NCI-H446 (cell line): Measurements from ENCODE around the gene SAAL1.
A peak's percentile ranks its signal among the peaks of the same experiment; 100 is the strongest.

Experiments used
- DNase-seq, 2 experiments: peaks; one replicate each; lab custom pipeline; 2025; lab: John Stamatoyannopoulos, UW

SAAL1 gene

DNA sequence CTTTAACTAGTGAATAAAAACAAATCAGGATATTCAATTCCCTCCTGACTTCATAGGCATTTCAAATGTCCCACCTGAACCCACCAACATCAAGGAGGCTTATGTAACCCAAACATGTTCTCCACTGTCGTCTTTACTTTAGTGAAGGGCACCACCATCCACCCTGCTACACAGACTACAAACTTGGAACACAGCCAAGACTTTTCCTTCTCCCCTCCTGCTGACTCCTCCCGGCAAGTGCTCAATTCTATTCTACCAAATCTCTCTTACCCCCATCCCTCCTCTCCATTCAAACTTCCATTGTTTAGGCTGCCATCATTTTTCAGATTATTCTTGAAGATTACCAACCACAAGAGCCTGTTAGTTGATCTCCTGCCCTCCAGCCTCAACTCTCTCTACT is 24.3 kb downstream of the SAAL1 start:
- DNase-seq = no peak

DNA sequence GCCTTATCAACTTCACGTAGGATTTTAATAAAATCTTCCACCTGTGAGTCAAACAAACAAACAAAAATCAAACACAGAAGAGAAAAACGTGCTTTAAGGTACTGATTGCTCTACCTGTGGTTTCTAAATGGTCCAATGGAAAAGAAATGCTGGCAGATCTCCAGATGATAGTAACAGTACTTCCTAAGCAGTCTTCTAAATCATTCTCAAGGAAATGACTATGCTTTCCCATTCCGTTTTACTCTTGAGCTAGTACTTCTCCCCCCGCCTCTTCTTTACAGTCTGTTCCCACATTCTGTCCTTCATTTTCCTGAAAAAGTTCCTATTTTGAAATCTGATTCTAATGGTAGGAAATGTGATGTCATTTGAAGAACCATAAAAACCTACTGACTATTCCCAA is 25.4 kb downstream of the SAAL1 start:
- no peak for DNase-seq

DNA sequence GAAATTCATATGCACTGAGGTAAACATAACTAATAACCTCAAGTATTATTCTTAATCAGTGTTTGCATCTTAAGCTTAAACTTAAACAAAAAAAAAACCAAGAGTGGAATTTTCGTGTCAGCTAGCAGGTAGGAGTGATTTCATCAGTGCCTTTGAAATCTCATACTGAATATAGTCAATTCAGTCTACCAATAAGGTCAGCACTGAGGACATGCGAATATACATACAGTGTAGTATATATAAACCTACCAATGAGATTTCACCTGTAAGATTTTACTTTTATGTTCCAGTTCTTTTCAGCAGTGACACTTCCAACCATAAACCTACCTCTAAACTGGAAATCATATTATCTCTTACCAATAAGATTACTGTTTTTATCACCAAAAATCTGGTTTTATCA is 27.0 kb downstream of the SAAL1 start:
- DNase-seq = no peak

DNA sequence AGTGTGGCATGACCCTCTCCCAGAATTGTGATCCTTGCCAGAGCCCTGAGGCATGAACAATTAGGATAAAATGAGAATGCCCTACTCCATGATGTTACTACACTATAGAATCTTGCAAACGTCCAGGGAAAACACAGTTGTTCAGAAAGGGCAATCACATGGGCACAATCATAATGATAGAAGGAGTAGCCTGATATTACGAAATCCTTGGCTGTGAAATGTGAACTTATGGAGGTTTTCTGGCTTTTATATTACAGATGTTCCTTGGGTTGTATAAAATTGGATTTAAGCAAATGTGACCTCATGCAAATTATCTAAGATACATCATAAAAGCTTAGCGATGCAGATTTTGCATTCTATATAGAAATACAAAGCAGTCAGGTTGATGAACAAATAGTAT is 30.4 kb downstream of the SAAL1 start:
- no peak for DNase-seq

DNA sequence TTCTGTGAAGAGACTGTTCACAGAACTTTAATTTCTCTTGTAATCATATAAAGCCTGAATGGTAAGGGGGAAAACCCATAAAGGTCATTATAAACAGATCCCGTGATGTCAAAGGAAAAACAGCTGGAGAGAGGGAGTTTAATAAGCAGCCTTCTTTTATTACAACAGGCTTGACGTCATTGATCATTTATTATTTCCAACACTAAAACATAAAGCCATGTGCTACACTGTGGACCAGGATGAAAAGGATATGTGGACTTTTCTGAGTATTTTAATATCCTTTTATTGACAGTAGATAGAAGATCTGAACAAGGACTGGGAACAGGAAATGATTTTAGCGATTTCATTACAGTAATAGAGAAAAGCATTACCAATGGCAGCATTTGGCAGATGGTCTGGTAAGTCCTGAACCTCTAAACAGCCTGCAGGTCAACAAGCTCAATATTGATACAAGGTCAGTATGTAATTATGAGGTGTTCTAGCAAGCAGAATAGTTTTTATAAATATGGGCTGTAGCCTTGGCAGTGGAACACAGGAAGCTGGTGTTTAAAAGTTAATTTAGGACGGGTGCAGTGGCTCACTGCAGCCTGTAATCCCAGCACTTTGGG is 34.7 kb downstream of the SAAL1 start:
- no peak for DNase-seq

GRCh38 chr11:18067372-18067771 is 38.5 kb downstream of the SAAL1 start:
- no peak for DNase-seq

GRCh38 chr11:18066626-18067025 is 39.3 kb downstream of the SAAL1 start:
- DNase-seq = no peak

DNA sequence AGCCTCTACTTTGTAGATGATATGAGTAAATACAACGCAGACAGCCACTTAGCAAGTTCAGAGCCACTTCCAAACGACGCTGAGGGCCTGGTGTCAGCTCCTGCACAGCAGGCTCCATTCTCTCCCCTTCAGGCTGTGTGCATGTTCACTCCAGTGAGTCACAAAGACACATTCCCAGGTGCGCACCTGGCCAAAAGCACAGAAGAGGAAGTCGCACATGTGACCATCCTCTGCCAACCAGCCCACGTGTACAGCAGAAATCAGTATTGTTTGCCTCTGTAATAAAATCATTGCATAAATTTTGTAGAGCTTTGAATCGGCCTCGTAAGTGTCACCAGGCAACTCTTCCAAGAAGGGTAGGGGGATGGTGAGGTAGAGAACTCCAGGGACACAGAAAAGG is 40.3 kb downstream of the SAAL1 start:
- DNase-seq = no peak

GRCh38 chr11:18064450-18065054 is 41.3 kb downstream of the SAAL1 start:
- no peak for DNase-seq

DNA sequence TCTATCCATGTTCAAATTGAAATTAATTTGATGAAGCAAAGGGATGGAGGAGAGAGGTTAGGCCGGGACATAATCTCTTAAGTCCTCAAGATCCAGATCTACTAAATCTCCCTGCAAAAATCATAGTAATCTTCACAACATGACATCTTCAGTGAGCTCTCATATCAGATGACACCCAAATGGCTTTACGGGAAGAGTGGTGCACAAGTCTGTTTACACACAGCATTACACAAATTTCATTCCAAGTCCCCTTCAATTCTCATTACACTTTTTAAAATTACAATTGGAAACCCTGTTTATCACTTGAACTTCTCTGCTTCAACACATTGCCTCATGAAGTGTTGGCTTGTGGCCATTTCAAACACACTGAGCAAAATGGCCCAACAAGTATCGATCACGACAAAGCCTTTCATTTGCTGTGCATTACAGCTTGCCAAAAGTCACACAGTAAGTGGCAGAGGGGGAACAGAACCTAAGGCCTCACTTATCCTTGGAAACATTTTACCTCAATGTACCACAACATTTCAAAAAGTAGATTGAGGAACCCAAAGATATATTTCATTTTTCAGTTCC is 41.9 kb downstream of the SAAL1 start:
- DNase-seq = peak in 1 of 2 experiments; percentile 32

DNA sequence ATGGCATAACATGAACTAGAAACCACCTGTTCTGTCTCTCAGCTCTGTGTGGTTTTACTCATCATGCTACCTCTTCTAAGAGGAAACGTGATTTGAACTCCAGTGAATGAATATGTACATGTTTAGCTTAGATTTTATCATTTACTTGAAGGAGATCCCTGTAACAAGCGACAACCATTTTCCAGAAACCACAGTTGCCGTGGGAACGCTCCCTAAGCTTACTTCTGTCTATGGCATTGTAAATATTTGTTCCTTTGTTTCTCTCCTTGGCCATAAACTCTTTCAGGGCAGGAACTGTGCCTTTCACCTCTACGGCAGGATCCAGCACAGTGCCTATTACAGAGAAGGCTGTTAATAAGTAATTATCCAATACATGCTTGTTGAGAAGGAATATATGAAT is 42.8 kb downstream of the SAAL1 start:
- DNase-seq = no peak

- DNase-seq = no peak
Observed at GRCh38 chr11:18061351-18061750, 44.5 kb downstream of the SAAL1 start.

DNA sequence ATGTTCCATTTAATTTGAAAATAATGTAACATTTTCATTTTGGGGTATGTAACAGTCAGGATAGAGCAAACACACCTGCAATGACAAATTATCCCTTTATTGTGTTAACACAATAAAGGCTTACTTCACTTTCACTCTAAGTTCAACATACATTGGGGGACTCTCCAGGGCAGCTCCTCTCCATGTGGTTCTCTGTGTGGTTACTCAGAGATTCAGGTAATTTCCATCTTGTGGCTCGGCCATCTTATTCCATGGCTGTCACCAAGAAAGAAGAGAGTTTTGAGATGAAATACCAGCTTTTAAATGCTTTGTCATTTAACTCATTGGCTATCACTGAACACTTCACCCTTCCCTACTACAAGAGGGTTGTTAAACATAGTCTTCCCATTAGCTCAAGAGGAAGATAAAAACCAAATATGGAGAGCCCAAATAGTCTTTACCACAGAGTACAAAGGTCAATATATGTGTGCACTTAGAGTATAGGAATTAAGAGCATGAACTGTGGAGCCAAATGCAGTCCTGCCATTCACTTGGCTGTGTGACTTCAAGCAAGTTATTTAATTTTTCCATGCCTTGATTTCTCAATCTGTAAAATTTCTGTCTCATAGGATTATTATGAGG is 49.2 kb downstream of the SAAL1 start:
- DNase-seq = no peak

DNA sequence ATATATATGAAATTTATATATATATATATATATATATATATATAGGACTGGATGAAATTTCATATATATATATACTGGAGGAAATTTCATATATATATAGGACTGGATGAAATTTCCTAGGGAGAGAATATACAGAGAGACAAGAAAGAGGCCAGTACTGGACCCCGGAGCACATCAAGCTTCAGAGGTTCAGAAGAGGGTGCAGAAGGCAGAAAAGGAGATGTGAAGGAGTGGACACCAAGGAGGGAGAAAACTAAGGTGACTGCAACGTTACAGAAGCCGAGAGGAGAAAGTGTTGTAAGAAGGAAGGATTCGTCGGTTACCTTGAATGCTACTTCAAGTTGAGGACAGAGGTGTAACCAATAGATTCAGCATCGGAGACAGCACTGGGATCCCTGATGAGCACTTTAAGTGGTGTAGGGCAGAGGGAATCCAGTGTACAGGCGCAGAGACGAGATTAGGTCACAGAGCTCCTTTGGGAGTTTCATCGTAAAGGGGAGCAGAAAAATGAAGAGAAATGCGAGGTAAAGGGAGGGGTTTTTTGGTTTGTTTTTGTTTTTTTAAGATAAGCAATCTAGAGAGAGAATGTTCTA is 51.3 kb downstream of the SAAL1 start:
- no peak for DNase-seq

DNA sequence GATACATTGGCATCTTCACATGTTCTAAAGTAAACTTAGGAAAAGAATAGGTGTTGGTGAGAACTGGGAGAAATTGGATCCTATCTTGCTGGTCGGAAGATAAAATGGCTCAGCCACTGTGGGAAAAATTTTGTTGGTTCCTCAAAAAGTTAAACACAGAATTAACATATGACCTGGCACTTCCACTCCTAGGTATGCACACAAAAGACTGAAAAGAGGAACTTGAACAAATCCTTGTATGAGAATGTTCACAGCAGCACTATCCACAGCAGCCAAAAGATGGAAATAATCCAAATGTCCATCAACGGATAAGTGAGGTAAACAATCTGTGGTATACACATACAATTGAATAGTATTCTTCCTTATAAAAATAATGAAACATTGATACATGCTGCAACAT is 55.0 kb downstream of the SAAL1 start:
- no peak for DNase-seq

DNA sequence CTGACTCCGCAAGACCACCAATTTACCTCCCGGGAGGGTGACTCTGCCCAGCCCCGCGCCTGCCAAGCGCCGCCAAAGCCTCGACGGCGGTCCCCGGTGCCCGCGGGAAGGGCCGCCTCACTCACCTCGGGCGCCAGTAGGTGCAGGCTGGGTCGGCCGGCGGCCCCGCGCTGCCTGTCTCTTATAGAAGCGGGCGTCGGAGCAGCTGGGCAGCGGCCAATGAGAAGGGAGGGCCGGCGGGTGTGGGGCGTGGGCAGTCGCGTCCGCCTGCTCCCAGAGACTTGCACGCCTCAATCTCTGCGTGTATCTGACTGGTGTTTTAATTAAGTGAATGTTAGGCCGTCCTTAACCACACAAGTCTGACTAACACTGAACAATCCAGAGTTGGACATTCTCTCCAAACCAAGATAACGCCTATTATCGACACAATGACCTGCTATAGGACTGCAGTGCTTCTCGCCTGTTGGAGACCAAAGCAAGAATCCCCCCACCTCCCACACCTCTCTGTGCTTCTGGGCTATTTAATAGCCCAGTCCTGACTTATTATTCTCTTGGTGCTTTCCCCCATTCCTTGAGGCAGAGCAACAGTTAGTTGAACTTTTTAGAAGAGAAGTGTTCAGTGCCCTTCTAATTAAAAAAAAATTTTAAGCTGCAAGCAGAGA is 59.6 kb downstream of the SAAL1 start, which contains the start of gene TPH1:
TSS of gene TPH1 (minus strand) at position 154 of the 662 bp plus-strand sequence. CDS start 5,507 bp downstream, outside the sequence.
- no peak for DNase-seq

DNA sequence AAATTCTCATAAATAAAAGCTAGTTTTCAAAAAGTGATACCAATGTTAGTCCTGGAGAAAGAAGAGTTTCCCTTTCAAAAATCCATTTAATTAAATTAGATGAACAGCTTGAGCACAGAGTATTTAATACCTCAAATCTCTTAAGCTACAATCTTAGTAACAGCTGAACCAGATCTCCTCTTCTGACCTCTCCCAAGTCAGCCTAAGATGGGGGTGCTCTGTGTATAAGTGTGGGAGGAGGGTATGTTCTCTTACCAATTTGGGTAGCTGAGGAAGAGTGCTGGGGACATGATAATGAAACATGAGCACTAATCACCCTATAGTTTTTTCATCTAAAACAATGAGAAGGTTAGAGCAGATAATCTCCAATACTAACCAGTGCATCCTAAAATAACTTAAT is 69.4 kb downstream of the SAAL1 start:
- DNase-seq = no peak
